ENCODE results near the gene PROZ.

- TF ChIP-seq, protein P1, sequence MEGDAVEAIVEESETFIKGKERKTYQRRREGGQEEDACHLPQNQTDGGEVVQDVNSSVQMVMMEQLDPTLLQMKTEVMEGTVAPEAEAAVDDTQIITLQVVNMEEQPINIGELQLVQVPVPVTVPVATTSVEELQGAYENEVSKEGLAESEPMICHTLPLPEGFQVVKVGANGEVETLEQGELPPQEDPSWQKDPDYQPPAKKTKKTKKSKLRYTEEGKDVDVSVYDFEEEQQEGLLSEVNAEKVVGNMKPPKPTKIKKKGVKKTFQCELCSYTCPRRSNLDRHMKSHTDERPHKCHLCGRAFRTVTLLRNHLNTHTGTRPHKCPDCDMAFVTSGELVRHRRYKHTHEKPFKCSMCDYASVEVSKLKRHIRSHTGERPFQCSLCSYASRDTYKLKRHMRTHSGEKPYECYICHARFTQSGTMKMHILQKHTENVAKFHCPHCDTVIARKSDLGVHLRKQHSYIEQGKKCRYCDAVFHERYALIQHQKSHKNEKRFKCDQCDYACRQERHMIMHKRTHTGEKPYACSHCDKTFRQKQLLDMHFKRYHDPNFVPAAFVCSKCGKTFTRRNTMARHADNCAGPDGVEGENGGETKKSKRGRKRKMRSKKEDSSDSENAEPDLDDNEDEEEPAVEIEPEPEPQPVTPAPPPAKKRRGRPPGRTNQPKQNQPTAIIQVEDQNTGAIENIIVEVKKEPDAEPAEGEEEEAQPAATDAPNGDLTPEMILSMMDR (conservative IDR thresholded peaks at IDR 0.05 in 1 of 2, IDR thresholded peaks at IDR 0.05 in 1 of 2; ENCODE audit: extremely low read depth in 1 of 2, insufficient read depth in 1 of 2, low read depth in 1 of 2, low read length in 2 of 2), result no peak
- no peak for TF ChIP-seq EZH2 (IDR thresholded peaks at IDR 0.05; ENCODE audit: borderline replicate concordance, low read length)
These were observed 18.4 kb downstream of the PROZ start for GRCh38 chr13:113176822-113177221.

Data from mammary epithelial cell (primary cell).